ENCODE results near the gene MYO5A. TPM values are rescaled to one million over a fixed set of nuclear protein-coding genes. Genes with fewer than 3 reads are reported as not detected.

The MYO5A gene
- total RNA-seq, 1 experiment from 2014 or later = 21.8 TPM

DNA sequence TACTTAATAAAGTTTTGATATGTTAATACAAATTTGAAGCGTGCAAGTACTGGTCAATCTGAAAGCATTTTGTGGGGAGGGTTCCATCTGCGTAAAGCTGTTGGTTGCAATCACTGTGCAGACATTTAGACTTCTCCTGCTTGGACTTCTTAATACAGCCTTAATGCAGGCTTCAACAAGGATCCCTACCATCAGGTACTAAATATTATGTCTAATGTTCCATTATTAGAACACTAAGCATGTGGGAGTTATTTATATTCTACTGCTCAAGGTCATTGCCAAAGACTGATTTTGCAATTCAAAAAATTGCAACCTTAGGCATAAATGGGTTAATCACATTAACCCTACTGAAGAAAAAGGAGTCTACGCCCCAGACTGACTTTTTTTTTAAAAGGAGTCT lies 159.2 kb downstream of the MYO5A start:
- H3K9me3 ChIP-seq (ENCODE audit: control insufficient read depth, low read depth, low read length) = no peaks in the 10 kb centered on the region
- no peak overlapping the region for H3K18ac ChIP-seq (ENCODE audit: insufficient read length, low read depth, low read length)
- H3K4me2 ChIP-seq (ENCODE audit: insufficient read depth, insufficient read length, low read length) = no peak overlapping the region
- no peaks in the 10 kb centered on the region for H3K4me1 ChIP-seq (ENCODE audit: insufficient read depth, low read length)
- no peak overlapping the region for H4K5ac ChIP-seq (ENCODE audit: insufficient read length, low read depth, low read length)
- H3K79me2 ChIP-seq (ENCODE audit: insufficient read depth, low read length) = no peaks in the 10 kb centered on the region
- Mint-ChIP-seq H3K27ac (no peak overlapping the region), H3K4me1 (peaks cover 9 to 11% of the 10 kb centered on the region in 2 experiments), H3K4me3 (no peak overlapping the region), H3K27me3 (ENCODE audit: low read depth) (no peaks in the 10 kb centered on the region), H3K36me3 (ENCODE audit: insufficient read depth in 1 of 3, low read depth in 3 of 3) (peaks cover 4 to 31% (median 23%) of the 10 kb centered on the region in 3 experiments; a peak in 6 of 7 replicates), H3K9me3 (no peaks in the 10 kb centered on the region)
- no peak overlapping the region for H2BK120ac ChIP-seq (ENCODE audit: low read depth, low read length, poor library complexity, severe bottlenecking)
- no peak overlapping the region for H2BK5ac ChIP-seq (ENCODE audit: insufficient read length, low read length)
- H2BK15ac ChIP-seq (ENCODE audit: low read depth, low read length) = no peak overlapping the region
- no peak overlapping the region for H3K4ac ChIP-seq (ENCODE audit: low read depth, low read length)
- H4K91ac ChIP-seq (ENCODE audit: insufficient read length, low read depth, low read length) = no peak overlapping the region
- H4K8ac ChIP-seq (replicated peaks; ENCODE audit: insufficient read length, low read depth, low read length) = no peak overlapping the region
- no peak overlapping the region for H2AK5ac ChIP-seq (ENCODE audit: insufficient read length, low read length)
- H2BK12ac ChIP-seq (ENCODE audit: insufficient read length, low read depth, low read length) = no peak overlapping the region
- TF ChIP-seq, protein P1, sequence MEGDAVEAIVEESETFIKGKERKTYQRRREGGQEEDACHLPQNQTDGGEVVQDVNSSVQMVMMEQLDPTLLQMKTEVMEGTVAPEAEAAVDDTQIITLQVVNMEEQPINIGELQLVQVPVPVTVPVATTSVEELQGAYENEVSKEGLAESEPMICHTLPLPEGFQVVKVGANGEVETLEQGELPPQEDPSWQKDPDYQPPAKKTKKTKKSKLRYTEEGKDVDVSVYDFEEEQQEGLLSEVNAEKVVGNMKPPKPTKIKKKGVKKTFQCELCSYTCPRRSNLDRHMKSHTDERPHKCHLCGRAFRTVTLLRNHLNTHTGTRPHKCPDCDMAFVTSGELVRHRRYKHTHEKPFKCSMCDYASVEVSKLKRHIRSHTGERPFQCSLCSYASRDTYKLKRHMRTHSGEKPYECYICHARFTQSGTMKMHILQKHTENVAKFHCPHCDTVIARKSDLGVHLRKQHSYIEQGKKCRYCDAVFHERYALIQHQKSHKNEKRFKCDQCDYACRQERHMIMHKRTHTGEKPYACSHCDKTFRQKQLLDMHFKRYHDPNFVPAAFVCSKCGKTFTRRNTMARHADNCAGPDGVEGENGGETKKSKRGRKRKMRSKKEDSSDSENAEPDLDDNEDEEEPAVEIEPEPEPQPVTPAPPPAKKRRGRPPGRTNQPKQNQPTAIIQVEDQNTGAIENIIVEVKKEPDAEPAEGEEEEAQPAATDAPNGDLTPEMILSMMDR (conservative IDR thresholded peaks at IDR 0.05) = no peak
- WGBS (ENCODE audit: extremely low coverage, insufficient read length, low lambda C conversion rate) = no CpG with 5 or more reads among the region's 3 CpGs
- no peak overlapping the region for H3T11ph ChIP-seq (ENCODE audit: low read length)
- no peak overlapping the region for H3K56ac ChIP-seq (ENCODE audit: insufficient read length, low read depth, low read length)
- H2BK20ac ChIP-seq (ENCODE audit: low read depth, low read length, poor library complexity, severe bottlenecking) = no peak overlapping the region
- H3K79me1 ChIP-seq (ENCODE audit: insufficient read depth, low read depth, low read length, poor library complexity, severe bottlenecking) = no peaks in the 10 kb centered on the region
- H3K27ac ChIP-seq (ENCODE audit: insufficient read length, low read depth, low read length) = no peak overlapping the region
- no peaks in the 10 kb centered on the region for H3K27me3 ChIP-seq (ENCODE audit: insufficient read depth, low read length)
- H3K9ac ChIP-seq (ENCODE audit: extremely low read depth, insufficient read length, low read length) = no peak overlapping the region
- H3K23ac ChIP-seq (ENCODE audit: insufficient read length, low read depth, low read length) = no peak overlapping the region
- DNase-seq = no peak
- no peaks in the 10 kb centered on the region for H4K20me1 ChIP-seq (ENCODE audit: control insufficient read depth, insufficient read depth, insufficient read length)
- no peaks in the 10 kb centered on the region for H3K23me2 ChIP-seq (ENCODE audit: insufficient read length, low read depth, low read length, poor library complexity, severe bottlenecking)
- no peak overlapping the region for H3K14ac ChIP-seq (ENCODE audit: insufficient read depth, low read length)
- H2AFZ ChIP-seq (ENCODE audit: low read length) = no peak overlapping the region
